ENCODE data around the gene ADGRA1.

The ADGRA1 gene

GRCh38 chr10:133160826-133161471 lies 73.2 kb downstream of the ADGRA1 start:
- TF ChIP-seq ZNF274 (IDR thresholded peaks at IDR 0.05; ENCODE audit: low read depth, low read length): no peak
- H3K4me3 ChIP-seq (ENCODE audit: low read length): no peak overlapping the region

GRCh38 chr10:133161486-133162109 lies 73.9 kb downstream of the ADGRA1 start:
- no peak overlapping the region for H3K4me3 ChIP-seq (ENCODE audit: low read length)
- TF ChIP-seq ZNF274 (IDR thresholded peaks at IDR 0.05; ENCODE audit: low read depth, low read length): no peak

DNA sequence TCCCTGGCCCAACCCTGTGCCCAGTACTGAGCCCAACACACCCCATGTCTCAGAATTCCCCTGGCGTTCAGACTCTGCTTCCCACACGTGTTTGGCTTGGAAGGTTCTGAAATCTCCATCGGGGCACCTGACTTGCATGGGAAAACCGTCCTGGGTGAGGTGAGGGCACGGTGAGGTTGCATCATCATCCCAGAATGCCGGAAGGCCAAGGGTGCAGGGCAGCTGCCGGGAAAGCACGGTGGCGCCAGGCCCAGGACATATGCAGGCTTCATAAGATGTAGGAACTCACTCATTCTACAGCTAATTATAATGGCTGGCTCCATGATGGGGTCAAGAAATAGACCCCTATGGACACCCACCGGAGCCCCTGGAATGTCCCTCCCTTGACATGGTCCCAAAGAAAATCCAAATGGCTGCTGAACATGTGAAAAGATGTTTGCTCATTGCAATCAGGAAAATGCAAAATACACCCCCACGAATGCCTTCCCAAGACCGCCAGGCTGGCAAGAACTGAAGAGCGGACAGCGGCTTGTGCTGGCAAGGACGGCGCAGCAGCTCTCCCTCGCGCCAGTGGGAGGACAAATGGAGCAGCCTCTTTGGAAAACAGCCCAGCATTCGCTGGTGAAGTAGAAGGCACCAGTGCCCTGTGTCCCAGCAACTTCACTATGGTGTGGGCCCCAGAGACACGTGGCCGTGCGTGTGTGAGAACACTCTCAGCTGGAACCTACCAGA lies 74.6 kb downstream of the ADGRA1 start:
- TF ChIP-seq ZNF274 (IDR thresholded peaks at IDR 0.05; ENCODE audit: low read depth, low read length): no peak

GRCh38 chr10:133162910-133163856 lies 75.5 kb downstream of the ADGRA1 start:
- no peak for TF ChIP-seq ZNF274 (IDR thresholded peaks at IDR 0.05; ENCODE audit: low read depth, low read length)
- no peak overlapping the region for H3K4me3 ChIP-seq (ENCODE audit: low read length)

More for the DNA sequence above, 74.6 kb downstream of the ADGRA1 start:
- no peak overlapping the region for H3K4me3 ChIP-seq (ENCODE audit: low read length)

- no peak for TF ChIP-seq ZNF274 (IDR thresholded peaks at IDR 0.05; ENCODE audit: low read depth, low read length)
- H3K4me3 ChIP-seq (ENCODE audit: low read length): no peak overlapping the region
Measured at GRCh38 chr10:133163889-133164815, 76.4 kb downstream of the ADGRA1 start.

DNA sequence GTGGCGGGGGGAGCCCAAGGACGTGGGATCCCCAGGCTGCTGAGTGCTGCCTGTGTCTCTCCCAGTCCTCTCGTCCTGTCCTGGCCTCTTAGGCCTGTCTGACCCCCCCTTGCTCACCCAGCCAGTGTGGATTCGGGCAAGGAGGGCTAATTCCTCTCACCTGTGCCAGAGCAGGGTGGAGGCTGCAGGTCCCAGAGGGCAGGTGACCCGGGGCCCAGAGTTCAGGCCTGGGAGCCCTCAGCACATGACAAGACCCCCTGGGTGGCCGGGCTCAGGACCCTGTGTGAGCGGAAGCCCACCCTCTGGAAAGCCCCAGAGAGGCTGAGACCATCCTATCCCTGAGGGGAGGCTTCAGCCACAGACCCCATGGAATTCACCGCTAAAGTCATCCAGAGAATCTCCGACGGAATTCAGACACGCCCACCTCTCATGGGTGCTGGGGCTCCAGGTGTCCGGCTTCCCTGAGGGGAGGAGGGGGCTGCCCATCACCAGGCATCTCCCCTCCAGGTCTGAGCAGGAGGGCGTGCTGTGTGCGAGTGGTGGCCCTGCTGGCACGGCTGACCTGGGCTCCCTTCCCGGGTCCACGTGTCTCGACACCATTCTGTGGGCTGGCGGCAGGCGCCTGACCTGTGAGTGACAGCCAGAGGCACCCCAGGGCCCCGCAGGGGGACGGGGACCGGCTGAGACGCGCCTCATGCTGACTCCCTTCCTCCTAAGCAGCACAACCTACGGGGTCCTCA lies 77.3 kb downstream of the ADGRA1 start:
- H3K4me3 ChIP-seq (ENCODE audit: low read length): no peak overlapping the region
- TF ChIP-seq ZNF274 (IDR thresholded peaks at IDR 0.05; ENCODE audit: low read depth, low read length): no peak

GRCh38 chr10:133165556-133166503 lies 78.1 kb downstream of the ADGRA1 start:
- no peak overlapping the region for H3K4me3 ChIP-seq (ENCODE audit: low read length)
- TF ChIP-seq ZNF274 (IDR thresholded peaks at IDR 0.05; ENCODE audit: low read depth, low read length): no peak

- TF ChIP-seq ZNF274 (IDR thresholded peaks at IDR 0.05; ENCODE audit: low read depth, low read length): no peak
- H3K4me3 ChIP-seq (ENCODE audit: low read length): no peak overlapping the region
Measured at GRCh38 chr10:133166504-133166827, 78.7 kb downstream of the ADGRA1 start.

DNA sequence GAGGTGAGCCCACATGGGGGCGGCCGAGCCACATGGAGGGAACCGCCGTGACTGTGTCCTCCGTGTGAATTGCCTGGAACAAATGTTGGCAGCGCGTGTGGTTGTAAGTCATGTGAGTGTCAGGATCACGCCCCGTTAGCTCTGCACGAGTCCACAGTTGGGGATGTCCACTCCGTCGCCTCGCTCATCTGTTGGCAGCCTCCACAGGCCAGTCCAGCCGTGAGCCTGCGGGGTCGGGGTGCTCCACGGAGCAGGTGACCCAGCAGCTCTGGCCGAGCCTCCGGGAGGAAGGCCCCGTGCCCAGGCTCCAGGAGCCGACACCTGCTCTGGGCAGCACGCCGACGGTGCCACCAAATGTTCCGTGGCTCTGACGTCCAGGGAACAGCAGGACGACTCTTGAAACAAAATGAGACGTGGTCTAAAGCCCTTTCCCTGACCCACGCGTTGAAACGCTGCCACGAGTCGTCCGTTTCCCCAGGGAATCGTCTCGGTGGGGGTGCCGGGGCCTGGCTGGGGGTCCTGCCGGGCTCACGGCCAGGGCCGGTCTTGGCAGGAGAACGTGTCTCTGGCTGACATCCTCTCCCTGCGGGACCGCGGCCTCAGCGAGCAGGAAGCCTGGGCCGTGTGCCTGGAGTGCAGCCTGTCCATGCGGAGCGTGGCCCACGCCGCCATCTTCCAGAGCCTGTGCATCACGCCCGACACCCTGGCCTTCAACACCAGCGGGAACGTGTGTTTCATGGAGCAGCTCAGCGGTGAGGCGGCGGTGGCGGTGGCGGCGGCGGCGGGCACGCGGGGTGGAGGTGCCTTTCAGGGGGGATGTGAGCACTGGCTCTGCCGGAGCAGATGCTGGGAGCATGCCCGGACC lies 79.3 kb downstream of the ADGRA1 start:
- TF ChIP-seq ZNF274 (IDR thresholded peaks at IDR 0.05; ENCODE audit: low read depth, low read length): no peak
- H3K4me3 ChIP-seq (ENCODE audit: low read length): no peak overlapping the region

GRCh38 chr10:133167693-133168616 lies 80.2 kb downstream of the ADGRA1 start:
- no peak for TF ChIP-seq ZNF274 (IDR thresholded peaks at IDR 0.05; ENCODE audit: low read depth, low read length)
- H3K4me3 ChIP-seq (ENCODE audit: low read length): no peak overlapping the region
